K562 (cell line): Measurements from ENCODE around the gene EXT2.

ENCODE experiments used
- KLF16 ChIP-seq: IDR thresholded peaks from 2 replicates; pipeline ENCODE4 v1.6.1; 2016; ENCODE audit warnings: antibody characterized with exemption
- MXD1 ChIP-seq: fragments of 250-450 bp; sonication (Bioruptor Pico); IDR thresholded peaks from 2 replicates; pipeline ENCODE4 v1.8.0; 2021; ENCODE audit warnings: borderline replicate concordance, mild to moderate bottlenecking, moderate library complexity; ENCODE audit not compliant: poor library complexity, severe bottlenecking
- RB1 ChIP-seq: fragments of 450-650 bp; IDR thresholded peaks from 2 replicates; pipeline ENCODE4 v1.6.1; 2017; ENCODE audit warnings: low read depth, mild to moderate bottlenecking
- RNF219 ChIP-seq: fragments of 250-450 bp; sonication (Bioruptor Pico); IDR thresholded peaks from 2 replicates; pipeline ENCODE4 v1.5.0; 2022; ENCODE audit warnings: mild to moderate bottlenecking
- TBP ChIP-seq: optimal IDR thresholded peaks from 2 replicates; pipeline ENCODE3; 2011; ENCODE audit warnings: low read depth, low read length, improper control_type of control experiment
- YY1 ChIP-seq, 3 experiments: IDR thresholded peaks; 2 replicates each; pipeline ENCODE4 v1.6.1; 2011; ENCODE audit warnings: low read length in 2 of 3, mild to moderate bottlenecking in 2 of 3, moderate library complexity in 2 of 3, borderline replicate concordance in 1 of 3, control low read depth in 1 of 3, low read depth in 1 of 3; ENCODE audit not compliant: insufficient read depth in 3 of 3, insufficient replicate concordance in 2 of 3, control insufficient read depth in 1 of 3, insufficient read length in 1 of 3; ENCODE audit errors: extremely low read depth in 1 of 3
- ZNF263 ChIP-seq: sonication (generic); formaldehyde crosslinking; IDR thresholded peaks from 2 replicates; pipeline ENCODE4 v1.8.0; 2022; ENCODE audit warnings: mild to moderate bottlenecking, missing genetic modification reagents, borderline replicate concordance
- ZNF512 ChIP-seq: IDR thresholded peaks from 2 replicates; pipeline ENCODE4 v1.6.1; 2016; ENCODE audit warnings: missing genetic modification characterization, missing compliant biosample characterization
- ZNF561 ChIP-seq: fragments of 450-650 bp; formaldehyde crosslinking; conservative IDR thresholded peaks from 2 replicates; pipeline ENCODE4 v1.4.0; 2020; ENCODE audit warnings: mild to moderate bottlenecking, moderate library complexity

- TF ChIP-seq ZNF561 (CRISPR knock-in tag) (no peak), RNF219 (no peak), ZNF512 (no peak), MXD1 (CRISPR knock-in tag) (no peak), KLF16 (no peak), ZNF263 (CRISPR knock-in tag) (no peak), RB1 (no peak), YY1 (IDR thresholded peaks at IDR 0.05; ENCODE audit: borderline replicate concordance in 1 of 3, control insufficient read depth in 1 of 3, extremely low read depth in 1 of 3, insufficient read depth in 3 of 3, insufficient read length in 1 of 3, insufficient replicate concordance in 2 of 3, low read depth in 1 of 3, low read length in 2 of 3) (no peak), TBP (no peak)
Observed at GRCh38 chr11:44150401-44150800, 54.9 kb downstream of the EXT2 start.
